Measurements from ENCODE around the gene DENND1A.

DENND1A gene

DNA sequence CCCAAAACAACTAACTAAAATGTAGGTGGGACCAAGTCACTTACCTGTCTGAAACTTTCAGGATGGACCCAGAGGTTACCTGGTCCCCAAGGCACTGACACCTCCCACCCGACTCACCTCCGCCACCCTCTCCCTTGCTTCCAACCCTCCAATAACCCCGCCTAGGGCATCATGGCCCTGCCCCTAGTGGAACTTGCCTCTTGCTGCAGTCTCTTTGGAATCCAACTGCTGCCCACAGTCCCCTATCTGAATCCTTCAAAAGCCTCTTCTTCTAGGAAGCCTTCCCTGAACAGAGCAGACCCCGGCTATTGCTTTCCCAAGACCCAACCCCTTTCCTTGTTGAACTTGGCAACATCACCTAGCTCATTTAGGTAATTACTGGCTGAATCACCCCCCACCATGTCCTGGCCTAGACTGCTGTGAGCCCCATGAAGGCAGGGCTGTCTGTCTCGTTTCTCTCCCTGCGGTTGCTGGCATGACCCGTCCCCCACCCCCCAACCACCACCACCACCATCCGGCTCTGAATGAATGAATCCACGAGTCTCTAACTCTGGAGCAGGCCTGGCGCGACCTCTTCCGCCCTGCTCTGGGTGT is 564.5 kb downstream of the DENND1A start:
- no peak for DNase-seq (ENCODE audit: low read depth in 1 of 2, low spot score in 1 of 2)

DNA sequence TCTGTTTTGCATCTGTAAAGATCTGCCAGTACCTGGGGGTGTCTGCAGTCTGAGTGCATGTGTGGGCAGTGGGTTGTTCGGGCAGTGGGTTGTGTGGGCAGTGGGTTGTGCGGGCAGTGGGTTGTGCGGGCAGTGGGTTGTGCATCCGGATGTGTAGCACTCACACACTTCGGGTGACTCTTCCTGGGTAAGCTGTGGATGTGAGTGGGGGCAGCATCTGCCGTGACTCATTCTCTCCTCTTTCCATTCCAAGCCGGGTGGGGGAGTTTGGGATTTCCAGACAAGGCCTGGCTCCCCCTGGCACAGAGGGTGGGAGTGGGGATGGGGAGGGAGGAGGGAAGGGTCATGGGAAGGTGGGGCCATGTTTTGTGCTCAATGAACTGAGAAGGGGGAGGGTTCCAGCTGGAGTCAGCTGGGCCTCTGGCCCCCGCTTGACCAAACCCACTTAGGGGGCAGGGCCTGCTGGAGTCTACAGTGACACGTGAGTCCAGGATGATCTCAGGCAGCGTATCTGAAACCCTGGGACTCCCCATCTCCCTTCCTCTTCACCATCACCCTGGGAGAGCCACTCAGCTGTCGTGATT is 565.6 kb downstream of the DENND1A start:
- DNase-seq (ENCODE audit: low read depth in 1 of 2, low spot score in 1 of 2): no peak

DNA sequence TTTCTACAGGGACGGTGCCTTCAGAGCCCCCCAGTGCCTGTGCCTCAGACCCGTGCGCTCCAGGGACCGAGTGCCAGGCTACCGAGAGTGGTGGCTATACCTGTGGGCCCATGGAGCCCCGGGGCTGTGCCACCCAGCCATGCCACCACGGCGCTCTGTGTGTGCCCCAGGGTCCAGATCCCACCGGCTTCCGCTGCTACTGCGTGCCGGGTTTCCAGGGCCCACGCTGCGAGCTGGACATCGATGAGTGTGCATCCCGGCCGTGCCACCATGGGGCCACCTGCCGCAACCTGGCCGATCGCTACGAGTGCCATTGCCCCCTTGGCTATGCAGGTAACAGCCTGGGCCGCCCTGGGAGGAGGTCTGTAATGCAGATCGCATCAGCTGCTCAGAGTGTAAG is 567.1 kb downstream of the DENND1A start:
- DNase-seq (ENCODE audit: low read depth in 1 of 2, low spot score in 1 of 2): no peak

DNA sequence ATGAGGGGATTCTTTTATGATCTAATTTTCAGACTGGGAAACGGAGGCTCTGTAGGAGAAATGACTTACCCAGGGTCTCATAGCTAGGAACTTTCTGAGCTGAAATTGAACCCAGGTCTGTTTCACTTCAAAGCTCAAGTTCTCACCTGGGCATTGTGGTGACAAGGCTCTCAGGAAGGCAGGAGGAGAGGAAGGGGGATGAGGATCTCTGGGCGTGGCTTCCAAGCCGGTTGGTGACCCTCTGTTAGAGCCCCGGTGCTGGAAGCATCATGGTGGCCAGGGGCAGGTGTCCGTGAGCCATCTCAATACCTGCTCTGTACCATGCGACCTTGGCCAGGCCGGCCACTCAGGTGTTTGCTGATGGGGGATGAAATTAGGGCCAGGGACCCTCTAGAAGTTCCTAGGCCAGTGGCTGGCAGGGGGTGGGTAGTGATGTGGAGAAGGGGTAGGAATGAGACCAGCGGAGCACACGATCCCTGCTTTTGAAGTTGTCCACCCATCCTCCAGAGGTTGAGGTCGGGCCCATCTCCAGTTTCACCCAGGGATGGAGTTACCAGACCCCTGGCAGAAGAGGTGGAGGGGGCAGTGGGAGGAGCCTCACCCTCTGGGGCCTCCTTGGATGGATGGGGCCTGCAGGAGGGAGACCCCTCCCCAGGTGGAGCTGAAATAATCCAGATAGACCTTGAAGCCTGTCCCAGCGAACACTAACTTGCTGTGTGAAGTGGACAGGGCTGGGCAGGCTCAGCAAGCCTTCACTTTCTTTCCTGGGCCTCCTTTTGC is 568.0 kb downstream of the DENND1A start:
- no peak for DNase-seq (ENCODE audit: low read depth in 1 of 2, low spot score in 1 of 2)

DNA sequence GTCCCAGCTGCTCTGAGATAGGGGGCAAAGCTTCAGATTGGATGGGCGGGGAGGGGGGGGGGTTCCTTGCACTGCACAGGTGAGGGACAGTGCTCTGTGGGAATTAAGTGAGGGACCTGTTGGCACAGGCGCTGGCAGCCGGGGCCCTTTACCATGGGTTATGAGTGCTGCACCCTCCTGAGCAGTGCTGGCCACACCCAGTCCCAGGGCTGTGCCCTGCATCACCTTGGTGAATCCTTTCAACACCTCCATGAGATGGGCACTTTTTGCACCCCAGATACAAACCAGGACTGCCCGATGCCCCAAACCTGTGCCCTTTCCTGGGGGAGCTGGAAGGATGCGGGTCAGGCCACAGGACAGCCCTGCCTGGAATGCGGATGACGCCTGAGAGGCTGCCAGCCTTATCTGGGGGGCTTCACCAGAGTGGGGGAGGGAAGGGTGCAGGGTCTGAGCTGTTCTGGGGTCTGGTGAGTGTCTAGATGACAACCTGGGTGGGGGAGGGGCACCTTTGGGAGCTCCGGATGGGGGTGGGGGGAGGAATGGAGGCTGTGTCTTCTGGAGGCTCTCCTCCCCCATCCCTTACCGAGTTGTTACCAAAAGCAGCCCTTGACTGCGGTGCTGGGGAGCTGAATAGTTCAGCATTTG is 568.7 kb downstream of the DENND1A start:
- DNase-seq (ENCODE audit: low read depth in 1 of 2, low spot score in 1 of 2): no peak

DNA sequence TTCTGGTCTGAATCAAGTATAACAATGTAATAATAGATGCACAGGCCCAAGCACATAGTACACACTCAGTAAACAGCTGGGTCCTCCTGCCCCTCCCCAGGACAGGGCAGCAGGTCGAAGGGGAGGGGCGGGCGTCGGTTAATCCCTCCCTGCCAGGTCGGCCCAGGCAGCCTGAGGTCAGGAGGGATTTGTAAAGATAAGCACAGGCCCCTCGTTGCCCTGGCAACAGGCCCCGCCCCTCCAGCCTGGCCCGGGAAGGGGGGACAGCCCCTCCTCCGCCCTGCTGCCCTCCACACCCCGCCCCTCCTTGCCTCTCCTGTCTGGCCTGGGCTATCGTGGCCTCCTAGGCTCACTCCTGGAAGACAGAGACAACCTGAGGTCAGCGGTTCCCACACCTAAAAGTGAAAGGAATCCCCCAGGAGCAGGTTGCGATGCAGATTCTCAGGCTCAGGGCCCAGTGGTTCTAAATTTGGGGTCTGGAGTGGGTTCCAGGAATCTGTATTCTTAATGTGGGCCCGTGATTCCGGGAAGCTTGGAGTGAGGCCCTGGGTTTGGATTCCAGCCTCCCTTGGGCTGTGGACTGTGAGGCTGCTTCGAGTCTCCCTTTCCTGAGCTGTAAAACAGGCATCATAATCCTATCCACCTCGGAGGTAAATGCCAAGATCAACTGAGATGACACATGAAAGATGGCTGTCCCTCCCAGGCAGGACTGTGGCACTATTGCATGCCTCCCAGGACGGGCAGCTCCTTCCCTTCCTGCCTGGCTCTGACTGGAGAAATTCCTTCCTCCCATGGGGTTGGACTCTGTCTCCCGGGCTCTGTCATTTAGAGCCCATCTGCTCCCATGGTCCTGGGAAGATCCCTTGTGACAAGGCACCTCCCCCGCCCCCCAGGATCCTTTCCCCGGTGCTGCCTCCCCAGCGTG is 569.5 kb downstream of the DENND1A start:
- no peak for DNase-seq (ENCODE audit: low read depth in 1 of 2, low spot score in 1 of 2)

DNA sequence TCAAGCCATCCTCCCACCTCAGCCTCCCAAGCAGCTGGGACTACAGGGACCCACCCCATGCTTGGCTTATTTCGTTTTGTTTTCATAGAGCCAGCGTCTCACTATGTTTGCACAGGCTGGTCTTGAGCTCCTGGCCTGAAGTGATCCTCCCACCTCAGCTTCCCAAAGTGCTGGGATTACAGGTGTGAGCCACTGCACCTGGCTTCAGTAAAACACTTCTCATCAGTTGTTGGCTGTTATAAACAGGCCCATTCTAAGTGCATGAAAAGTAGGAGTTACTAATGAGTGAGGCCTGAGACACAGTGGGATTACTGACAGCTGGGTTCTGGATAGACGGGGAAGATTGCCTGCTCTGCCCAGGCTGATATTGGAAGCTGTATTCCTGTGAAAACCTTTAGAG is 570.4 kb downstream of the DENND1A start:
- DNase-seq (ENCODE audit: low read depth in 1 of 2, low spot score in 1 of 2): no peak

DNA sequence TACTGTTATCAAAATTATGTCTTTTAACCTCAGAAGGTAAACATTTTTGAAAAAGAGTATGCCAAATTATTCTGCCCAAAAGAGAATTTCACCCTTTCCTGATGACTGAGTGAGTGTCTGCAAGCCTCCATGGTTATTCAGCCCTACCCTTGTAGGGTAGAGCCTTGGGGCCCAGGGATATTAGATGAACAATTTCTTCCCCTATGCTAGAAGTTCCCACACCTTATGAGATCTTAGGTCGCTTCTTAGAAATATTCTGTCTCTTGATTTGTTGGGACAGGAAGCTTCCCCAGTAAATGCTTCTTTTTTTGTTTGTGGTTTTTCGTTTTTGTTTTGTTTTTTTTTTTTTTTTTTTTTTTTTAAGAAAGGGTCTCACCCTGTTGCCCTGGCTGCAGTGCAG is 570.8 kb downstream of the DENND1A start:
- no peak for DNase-seq (ENCODE audit: low read depth in 1 of 2, low spot score in 1 of 2)

DNA sequence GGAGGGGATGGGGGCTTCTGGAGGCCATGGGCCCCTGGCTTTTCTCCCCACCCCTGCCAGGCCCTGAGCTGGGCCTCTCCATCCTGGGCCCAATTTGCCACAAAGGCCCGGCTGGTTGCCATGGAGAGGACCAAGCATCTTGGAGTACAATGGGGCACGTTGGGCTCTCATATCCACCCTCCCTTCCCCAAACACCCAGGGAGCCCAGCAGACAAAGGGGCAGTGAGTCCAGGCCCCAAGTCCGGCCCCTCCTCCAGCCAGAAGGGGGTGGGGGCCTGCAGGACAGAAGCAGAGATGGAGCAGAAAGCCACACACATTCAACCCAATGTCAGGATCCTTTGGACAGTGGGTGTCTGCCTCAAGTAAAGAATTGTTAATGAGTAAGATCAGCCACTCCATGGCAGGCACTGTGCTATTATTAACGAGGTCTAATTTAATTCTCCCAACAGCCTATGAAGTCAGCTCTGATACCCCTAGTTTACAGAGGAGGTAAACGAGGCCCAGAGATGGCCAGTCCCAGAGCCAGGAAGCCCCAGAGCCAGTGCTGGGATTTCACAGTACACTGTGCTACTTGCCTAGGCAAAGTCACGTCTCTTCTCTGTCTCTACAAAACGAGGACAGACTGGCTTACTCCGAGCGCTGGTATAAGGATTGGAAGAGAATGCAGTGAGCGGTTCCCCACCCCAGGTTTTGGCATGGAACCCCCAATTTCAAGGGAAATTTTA is 571.6 kb downstream of the DENND1A start:
- no peak for DNase-seq (ENCODE audit: low read depth in 1 of 2, low spot score in 1 of 2)

DNA sequence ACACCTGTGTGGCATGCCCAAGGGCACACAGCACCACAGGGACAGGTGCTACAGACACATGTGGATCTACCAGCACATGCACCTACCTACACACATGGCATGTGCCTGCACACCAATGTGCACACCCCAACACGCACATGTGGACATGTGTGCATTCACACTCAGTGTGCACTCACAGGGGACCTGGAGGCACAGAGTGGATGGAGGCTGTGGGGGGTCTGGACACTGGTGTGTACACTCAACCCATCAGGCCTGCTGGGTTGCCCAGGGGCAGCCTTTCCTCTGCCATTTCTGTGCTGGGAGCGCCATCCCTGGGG is 572.2 kb downstream of the DENND1A start:
- no peak for DNase-seq (ENCODE audit: low read depth in 1 of 2, low spot score in 1 of 2)

DNA sequence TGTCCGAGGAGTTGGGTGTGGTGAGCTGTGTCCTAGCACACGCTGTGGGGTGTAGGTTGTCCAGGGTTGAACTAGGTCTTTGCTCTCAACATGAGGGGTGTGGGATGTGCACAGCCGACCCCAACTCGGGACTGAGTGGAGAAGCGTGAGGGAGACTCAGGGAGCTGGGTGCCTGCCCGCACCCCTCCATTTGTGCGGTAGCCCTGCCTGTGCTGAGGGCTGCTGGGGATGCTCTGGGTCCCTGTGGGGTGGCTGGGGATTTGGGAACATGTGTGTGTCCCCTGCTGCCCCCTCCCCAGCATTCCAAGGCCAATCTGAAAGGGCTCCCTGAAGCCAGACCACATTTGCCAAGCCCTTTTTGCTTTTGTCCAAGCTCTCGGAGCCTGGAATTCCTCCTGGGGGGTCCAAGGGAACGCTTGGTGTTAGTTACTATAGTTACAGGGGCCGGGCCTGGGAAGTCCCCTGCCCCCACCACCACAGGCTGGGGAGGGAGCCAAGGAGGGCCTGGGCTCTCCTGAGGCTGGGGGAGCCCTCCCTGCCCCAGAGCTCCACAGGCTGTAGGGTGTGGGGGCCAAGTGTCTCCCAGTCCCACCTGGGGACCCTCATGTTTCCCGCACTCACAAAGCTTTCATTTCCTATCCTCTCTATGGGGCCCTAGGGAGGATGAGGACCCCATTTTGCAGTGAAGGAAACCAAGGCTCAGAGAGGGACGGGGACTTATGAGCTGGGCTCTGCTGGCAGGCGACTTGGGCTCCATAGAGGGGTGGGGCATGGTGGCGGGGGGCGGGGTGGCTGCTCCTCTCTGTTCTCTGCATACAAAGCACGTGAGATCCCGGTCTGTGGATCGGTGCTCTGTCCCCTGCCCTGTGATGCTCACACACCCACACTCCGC is 572.8 kb downstream of the DENND1A start:
- DNase-seq (ENCODE audit: low read depth in 1 of 2, low spot score in 1 of 2): no peak

DNA sequence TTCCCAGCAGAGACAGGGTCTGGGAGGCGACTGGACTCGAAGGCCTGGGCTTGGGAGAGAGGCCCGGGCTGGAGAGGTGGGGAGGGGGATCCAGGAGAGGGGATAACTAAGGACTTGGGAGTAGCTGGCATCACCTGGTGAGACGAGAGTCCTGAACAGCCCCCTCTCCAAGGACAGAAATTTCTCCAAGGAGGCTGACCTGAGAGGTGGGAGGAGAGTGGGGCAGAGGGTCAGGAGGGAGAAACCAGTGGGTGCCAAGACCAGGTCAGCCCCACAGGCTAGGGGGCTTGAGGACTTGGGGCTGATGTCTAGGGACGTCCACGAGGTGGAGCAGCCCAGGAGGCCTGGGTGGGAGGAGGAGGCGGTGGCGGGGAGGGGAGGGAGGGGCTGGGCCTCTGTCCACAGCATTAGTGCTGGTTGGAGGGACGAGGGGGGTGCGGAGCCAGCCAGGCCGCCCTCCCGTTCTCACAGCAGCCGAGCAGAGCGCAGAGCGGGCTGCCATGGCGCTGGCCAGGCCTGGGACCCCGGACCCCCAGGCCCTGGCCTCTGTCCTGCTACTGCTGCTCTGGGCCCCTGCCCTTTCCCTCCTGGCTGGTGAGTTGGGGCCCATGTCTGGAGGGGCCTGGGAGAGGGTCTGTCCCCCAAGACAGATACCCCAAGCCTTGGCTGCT is 574.0 kb downstream of the DENND1A start, which contains the start of gene CRB2:
CRB2 (plus strand) TSS at position 437 of the 671 bp plus-strand sequence; CDS start at position 501, 64 bp downstream.
- no peak for DNase-seq (ENCODE audit: low read depth in 1 of 2, low spot score in 1 of 2)

DNA sequence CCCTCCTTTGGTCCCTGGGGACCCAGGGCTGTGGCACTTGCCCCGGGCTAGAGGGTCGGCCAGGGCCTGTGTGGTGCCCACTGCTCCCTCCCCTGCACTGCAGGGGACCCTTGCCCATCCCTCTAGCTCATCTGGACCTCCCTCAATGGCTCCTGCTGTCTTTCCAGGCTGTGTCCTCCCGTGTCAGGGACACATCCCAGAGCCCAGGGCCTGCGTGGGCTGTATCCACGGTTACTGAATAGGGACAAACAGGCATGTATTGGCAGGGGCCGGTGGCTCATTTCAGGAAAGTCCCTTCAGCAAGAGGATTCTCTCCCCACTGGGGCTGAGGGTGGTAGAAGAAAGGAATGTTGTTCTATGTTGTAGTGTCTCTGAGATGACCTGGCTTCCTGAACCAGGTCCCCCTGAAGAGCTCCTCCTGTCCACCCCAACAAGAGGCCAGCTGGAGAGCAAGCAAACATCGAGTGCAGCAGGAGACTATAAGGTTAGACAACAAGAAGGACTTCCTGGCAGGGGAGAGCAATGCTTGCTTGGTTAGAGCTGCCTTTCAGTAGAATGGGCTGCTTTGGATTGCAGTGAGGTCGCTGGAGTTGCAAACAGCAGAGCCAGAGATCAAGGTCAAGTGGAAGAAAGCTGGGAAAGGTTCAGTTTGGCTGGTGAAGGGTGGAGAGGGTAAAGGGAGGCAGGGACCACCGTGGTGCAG is 575.0 kb downstream of the DENND1A start:
- no peak for DNase-seq (ENCODE audit: low read depth in 1 of 2, low spot score in 1 of 2)

DNA sequence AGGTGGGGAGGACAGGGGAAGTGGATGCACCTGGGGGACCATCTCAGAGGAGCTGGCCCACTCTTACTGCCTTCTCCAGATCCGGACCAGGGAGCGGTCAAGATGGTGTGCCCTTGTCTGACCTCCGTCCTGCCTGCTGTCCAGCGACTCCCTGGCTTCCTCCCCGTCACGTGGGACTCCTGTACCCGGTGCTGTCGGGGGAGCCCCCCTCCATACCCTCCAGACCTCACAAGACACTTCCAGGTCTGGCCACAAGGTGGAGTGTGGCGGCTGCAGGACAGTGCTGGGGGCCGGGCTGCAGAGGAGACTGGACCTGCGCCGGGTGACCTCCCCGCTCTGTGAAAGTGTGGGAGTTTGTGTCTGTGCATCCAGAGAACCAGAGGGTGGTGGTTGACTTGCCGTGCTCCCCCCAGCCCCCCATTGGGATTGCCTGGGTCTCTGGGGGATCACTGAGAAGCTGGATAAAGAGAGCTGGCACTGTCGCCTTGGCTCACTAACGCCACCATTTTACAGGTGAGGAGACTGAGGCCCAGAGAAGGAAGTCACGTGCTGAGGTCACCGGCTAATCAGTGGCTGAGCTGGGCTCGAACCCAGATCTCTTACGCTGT is 575.8 kb downstream of the DENND1A start:
- peak; percentile 29 to 30 for DNase-seq (ENCODE audit: low read depth in 1 of 2, low spot score in 1 of 2)

DNA sequence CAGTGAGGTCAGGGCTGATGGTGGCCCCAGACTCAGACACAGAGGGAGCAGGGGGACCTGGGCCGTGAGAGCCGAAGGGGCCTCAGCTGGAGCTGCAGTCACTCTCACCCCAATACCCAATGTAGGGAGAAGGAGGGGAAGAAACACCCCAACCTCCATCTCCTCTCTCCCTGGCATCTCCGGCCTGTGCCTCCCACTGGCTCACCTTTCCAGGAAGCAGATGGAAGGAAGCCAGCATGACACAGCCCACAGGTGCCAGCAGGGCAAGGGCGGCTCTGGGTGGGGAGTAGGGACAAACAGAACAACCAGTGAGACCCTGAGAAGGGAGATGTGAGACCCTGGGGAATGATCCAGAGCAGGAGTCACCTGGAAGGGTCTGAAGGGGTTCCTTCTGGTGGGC is 576.9 kb downstream of the DENND1A start:
- no peak for DNase-seq (ENCODE audit: low read depth in 1 of 2, low spot score in 1 of 2)

DNA sequence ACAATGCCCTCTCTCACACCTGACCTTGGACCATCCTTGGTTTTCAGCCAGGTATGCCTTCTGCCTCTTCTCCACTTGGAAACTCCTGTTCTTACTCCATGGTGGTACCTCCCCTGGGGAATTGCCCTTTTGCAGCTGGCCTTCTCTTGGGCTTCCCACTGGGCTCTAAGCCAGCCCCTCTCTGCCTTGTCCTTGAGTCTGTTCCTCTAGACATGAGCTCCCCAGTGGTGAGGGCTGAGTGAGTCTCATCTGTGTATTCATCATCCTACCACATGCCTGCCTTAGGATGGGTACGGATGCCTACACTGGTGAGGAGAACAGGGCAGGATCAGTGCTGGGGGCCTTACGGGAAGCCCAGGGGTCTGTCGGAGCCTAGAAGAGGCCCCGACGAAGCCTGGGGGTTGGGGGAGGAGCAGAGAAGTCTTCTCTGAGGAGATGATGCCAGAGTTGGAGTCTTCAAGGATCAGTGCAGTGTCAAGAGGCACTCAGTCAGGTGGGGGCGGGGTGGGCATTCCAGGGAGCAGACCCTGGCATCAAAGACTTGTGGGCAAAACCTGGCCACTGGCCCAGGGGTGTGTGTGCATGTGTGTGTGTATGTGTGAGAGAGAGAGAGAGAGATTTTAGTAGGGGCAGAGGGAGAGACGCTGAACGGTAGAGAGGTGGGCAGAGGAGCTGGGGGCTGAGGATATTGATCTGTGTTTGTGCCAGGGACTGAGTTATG is 579.2 kb downstream of the DENND1A start:
- no peak for DNase-seq (ENCODE audit: low read depth in 1 of 2, low spot score in 1 of 2)

Measured in stimulated activated CD4-positive, alpha-beta T cell treated with anti-CD3 and anti-CD28 coated beads, Interleukin-15, amount 100 ng/mL, for 1 hour (primary cell).